ENCODE measurements around the gene ITGA2B. TPM values are rescaled to one million over a fixed set of nuclear protein-coding genes. Genes with fewer than 3 reads are reported as not detected.

Gene ITGA2B
- total and polyA plus RNA-seq, 2 of the 13 experiments (the other 11 are each of a cell fraction or from before 2014, with no cell fraction given), result 0.38 to 1.1 TPM

DNA sequence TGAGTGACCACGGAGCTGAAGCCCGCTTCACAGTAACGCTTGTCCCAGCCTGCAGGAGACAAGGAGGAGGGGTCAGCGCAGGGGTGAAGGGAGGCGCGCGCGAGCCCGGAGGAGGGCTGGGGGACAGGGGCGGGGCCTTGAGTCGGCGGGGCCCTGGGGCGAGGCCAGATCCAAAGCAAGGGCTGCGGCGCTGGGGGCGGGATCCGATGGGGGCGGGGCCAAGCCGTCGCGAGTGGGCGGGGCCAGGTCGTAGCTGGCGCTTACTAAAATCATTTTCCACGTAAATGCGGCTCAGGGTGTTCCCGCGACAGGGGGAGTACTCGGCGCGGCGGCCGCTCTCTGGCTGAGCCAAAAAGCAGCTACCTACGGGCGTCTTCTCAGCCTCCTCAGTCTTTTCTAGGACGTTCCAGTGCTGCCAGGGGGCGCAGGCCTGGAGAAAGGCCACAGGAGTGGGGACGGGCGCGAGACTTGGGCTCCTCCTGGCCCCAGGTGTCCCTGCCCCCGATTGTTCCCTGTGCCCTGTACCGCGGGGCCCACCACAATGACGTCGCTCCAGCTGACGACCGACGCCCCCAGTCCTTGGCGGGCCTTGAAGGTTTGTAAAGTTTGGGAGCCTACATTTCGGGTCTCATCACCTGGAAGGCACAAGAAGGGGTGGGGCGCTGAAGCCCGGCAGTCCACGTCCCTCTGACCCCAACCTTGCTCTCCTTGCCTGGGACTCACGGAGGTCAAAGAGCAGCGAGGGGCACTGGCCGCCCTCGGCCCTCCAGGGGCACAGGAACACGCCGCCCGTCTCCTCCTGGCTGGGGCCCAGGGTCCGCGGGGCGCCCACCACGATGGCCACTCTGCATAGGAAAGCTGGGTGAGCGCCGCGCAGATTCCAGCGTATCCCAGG is 3.9 kb downstream of the ITGA2B start (continued):
- TF ChIP-seq TBX2 (CRISPR knock-in tag; IDR thresholded peaks at IDR 0.05; ENCODE audit: borderline replicate concordance) (0 out of 2 replicates have a peak, but pooled peaks have one; percentile 22), JDP2 (CRISPR knock-in tag; IDR thresholded peaks at IDR 0.05; ENCODE audit: borderline replicate concordance) (no peak), YY1 (IDR thresholded peaks at IDR 0.05; ENCODE audit: insufficient read depth, insufficient replicate concordance, low read depth, low read length) (peak; percentile 9), ZC3H4 (CRISPR knock-in tag; IDR thresholded peaks at IDR 0.05; ENCODE audit: borderline replicate concordance) (no peak), ZBTB3 (CRISPR knock-in tag; IDR thresholded peaks at IDR 0.05; ENCODE audit: borderline replicate concordance, low read depth) (no peak), RAD21 (CRISPR knock-in tag; IDR thresholded peaks at IDR 0.05) (no peak; the same call in 1 of the 2 replicates), SP5 (CRISPR knock-in tag; IDR thresholded peaks at IDR 0.05; ENCODE audit: borderline replicate concordance, low read depth) (peak; percentile 29; the same call in 1 of the 2 replicates), MAZ (IDR thresholded peaks at IDR 0.05; ENCODE audit: borderline replicate concordance, low read depth, low read length) (peak; percentile 86), MAZ (CRISPR knock-in tag; IDR thresholded peaks at IDR 0.05; ENCODE audit: low read depth) (0 out of 2 replicates have a peak, but pooled peaks have one; percentile 31), KDM2A (CRISPR knock-in tag; IDR thresholded peaks at IDR 0.05; ENCODE audit: borderline replicate concordance, low read depth) (peak; percentile 63), MED13 (CRISPR knock-in tag; IDR thresholded peaks at IDR 0.05) (no peak), ZNF430 (CRISPR knock-in tag; IDR thresholded peaks at IDR 0.05) (0 out of 2 replicates have a peak, but pooled peaks have one; percentile 35), ZNF292 (CRISPR knock-in tag; IDR thresholded peaks at IDR 0.05; ENCODE audit: borderline replicate concordance, low read depth) (0 out of 2 replicates have a peak, but pooled peaks have one; percentile 40), SALL1 (CRISPR knock-in tag; IDR thresholded peaks at IDR 0.05) (peak; percentile 30; the same call in 1 of the 2 replicates), ZNF367 (CRISPR knock-in tag; IDR thresholded peaks at IDR 0.05; ENCODE audit: borderline replicate concordance) (no peak)
- TF ChIP-seq, protein P1, sequence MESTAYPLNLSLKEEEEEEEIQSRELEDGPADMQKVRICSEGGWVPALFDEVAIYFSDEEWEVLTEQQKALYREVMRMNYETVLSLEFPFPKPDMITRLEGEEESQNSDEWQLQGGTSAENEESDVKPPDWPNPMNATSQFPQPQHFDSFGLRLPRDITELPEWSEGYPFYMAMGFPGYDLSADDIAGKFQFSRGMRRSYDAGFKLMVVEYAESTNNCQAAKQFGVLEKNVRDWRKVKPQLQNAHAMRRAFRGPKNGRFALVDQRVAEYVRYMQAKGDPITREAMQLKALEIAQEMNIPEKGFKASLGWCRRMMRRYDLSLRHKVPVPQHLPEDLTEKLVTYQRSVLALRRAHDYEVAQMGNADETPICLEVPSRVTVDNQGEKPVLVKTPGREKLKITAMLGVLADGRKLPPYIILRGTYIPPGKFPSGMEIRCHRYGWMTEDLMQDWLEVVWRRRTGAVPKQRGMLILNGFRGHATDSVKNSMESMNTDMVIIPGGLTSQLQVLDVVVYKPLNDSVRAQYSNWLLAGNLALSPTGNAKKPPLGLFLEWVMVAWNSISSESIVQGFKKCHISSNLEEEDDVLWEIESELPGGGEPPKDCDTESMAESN (CRISPR knock-in tag; conservative IDR thresholded peaks at IDR 0.05), result peak; percentile 47; the same call in 1 of the 2 replicates
- TF ChIP-seq, protein P2, sequence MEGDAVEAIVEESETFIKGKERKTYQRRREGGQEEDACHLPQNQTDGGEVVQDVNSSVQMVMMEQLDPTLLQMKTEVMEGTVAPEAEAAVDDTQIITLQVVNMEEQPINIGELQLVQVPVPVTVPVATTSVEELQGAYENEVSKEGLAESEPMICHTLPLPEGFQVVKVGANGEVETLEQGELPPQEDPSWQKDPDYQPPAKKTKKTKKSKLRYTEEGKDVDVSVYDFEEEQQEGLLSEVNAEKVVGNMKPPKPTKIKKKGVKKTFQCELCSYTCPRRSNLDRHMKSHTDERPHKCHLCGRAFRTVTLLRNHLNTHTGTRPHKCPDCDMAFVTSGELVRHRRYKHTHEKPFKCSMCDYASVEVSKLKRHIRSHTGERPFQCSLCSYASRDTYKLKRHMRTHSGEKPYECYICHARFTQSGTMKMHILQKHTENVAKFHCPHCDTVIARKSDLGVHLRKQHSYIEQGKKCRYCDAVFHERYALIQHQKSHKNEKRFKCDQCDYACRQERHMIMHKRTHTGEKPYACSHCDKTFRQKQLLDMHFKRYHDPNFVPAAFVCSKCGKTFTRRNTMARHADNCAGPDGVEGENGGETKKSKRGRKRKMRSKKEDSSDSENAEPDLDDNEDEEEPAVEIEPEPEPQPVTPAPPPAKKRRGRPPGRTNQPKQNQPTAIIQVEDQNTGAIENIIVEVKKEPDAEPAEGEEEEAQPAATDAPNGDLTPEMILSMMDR (CRISPR knock-in tag; IDR thresholded peaks at IDR 0.05), result peak; percentile 17
- TF ChIP-seq, protein P3, sequence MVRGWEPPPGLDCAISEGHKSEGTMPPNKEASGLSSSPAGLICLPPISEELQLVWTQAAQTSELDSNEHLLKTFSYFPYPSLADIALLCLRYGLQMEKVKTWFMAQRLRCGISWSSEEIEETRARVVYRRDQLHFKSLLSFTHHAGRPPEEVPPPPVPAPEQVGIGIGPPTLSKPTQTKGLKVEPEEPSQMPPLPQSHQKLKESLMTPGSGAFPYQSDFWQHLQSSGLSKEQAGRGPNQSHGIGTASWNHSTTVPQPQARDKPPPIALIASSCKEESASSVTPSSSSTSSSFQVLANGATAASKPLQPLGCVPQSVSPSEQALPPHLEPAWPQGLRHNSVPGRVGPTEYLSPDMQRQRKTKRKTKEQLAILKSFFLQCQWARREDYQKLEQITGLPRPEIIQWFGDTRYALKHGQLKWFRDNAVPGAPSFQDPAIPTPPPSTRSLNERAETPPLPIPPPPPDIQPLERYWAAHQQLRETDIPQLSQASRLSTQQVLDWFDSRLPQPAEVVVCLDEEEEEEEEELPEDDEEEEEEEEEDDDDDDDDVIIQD (CRISPR knock-in tag; IDR thresholded peaks at IDR 0.05; ENCODE audit: low read depth), result no peak; the same call in 1 of the 2 replicates
- TF ChIP-seq, protein P4, sequence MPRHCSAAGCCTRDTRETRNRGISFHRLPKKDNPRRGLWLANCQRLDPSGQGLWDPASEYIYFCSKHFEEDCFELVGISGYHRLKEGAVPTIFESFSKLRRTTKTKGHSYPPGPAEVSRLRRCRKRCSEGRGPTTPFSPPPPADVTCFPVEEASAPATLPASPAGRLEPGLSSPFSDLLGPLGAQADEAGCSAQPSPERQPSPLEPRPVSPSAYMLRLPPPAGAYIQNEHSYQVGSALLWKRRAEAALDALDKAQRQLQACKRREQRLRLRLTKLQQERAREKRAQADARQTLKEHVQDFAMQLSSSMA (CRISPR knock-in tag; IDR thresholded peaks at IDR 0.05), result 0 out of 2 replicates have a peak, but pooled peaks have one; percentile 20
- TF ChIP-seq, protein P5, sequence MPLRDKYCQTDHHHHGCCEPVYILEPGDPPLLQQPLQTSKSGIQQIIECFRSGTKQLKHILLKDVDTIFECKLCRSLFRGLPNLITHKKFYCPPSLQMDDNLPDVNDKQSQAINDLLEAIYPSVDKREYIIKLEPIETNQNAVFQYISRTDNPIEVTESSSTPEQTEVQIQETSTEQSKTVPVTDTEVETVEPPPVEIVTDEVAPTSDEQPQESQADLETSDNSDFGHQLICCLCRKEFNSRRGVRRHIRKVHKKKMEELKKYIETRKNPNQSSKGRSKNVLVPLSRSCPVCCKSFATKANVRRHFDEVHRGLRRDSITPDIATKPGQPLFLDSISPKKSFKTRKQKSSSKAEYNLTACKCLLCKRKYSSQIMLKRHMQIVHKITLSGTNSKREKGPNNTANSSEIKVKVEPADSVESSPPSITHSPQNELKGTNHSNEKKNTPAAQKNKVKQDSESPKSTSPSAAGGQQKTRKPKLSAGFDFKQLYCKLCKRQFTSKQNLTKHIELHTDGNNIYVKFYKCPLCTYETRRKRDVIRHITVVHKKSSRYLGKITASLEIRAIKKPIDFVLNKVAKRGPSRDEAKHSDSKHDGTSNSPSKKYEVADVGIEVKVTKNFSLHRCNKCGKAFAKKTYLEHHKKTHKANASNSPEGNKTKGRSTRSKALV (CRISPR knock-in tag; IDR thresholded peaks at IDR 0.05), result 0 out of 2 replicates have a peak, but pooled peaks have one; percentile 17
